HepG2 (cell line): Measurements from ENCODE around the gene HEMK1. TPM values are rescaled to one million over a fixed set of nuclear protein-coding genes. Genes with fewer than 3 reads are reported as not detected.

Experiments used
- DR1 ChIP-seq: sonication (generic); formaldehyde crosslinking; IDR thresholded peaks from 2 replicates; pipeline ENCODE4 v1.8.0; 2021; ENCODE audit warnings: mild to moderate bottlenecking, missing genetic modification reagents, inconsistent platforms
- EEA1 ChIP-seq: sonication (generic); formaldehyde crosslinking; IDR thresholded peaks from 2 replicates; pipeline ENCODE4 v1.5.1; 2020; ENCODE audit warnings: mild to moderate bottlenecking, missing genetic modification reagents, borderline replicate concordance
- FOSL2 ChIP-seq: sonication (generic); formaldehyde crosslinking; IDR thresholded peaks from 2 replicates; pipeline ENCODE4 v1.4.0; 2020; ENCODE audit warnings: missing genetic modification reagents
- FOXO1 ChIP-seq: sonication (generic); formaldehyde crosslinking; IDR thresholded peaks from 2 replicates; pipeline ENCODE4 v1.4.0; 2020; ENCODE audit warnings: missing genetic modification reagents
- JUN ChIP-seq: sonication (generic); formaldehyde crosslinking; IDR thresholded peaks from 2 replicates; pipeline ENCODE4 v1.4.0; 2020; ENCODE audit warnings: mild to moderate bottlenecking, missing genetic modification reagents
- KMT2A ChIP-seq: sonication (generic); formaldehyde crosslinking; IDR thresholded peaks from 2 replicates; pipeline ENCODE4 v1.4.0; 2020; ENCODE audit warnings: missing genetic modification reagents
- PCBP1 ChIP-seq: fragments of 200-400 bp; formaldehyde crosslinking; IDR thresholded peaks from 2 replicates; pipeline ENCODE4 v1.6.1; 2017; ENCODE audit warnings: mild to moderate bottlenecking, low read depth, low read length, borderline replicate concordance
- PTBP1 ChIP-seq: fragments of 200-400 bp; formaldehyde crosslinking; IDR thresholded peaks from 2 replicates; pipeline ENCODE4 v1.6.1; 2018; ENCODE audit warnings: low read length, low read depth; ENCODE audit not compliant: poor library complexity, severe bottlenecking
- YEATS4 ChIP-seq: sonication (generic); formaldehyde crosslinking; IDR thresholded peaks from 2 replicates; pipeline ENCODE4 v1.4.0; 2020; ENCODE audit warnings: missing genetic modification reagents, borderline replicate concordance
- ZNF274 ChIP-seq: sonication (generic); formaldehyde crosslinking; IDR thresholded peaks from 2 replicates; pipeline ENCODE4 v1.5.1; 2020; ENCODE audit warnings: mild to moderate bottlenecking, missing genetic modification reagents
- ZNF644 ChIP-seq: IDR thresholded peaks from 2 replicates; pipeline ENCODE4 v1.6.1; 2016; ENCODE audit warnings: low read depth
- ZNF709 ChIP-seq: sonication (generic); formaldehyde crosslinking; IDR thresholded peaks from 2 replicates; pipeline ENCODE4 v1.5.0; 2020; ENCODE audit warnings: mild to moderate bottlenecking, missing genetic modification reagents
- polyA plus RNA-seq, 8 experiments: library from polyadenylated mRNA; depleted of rRNA in 3 of 8; stranded (reverse) in 7 of 8; unstranded in 1 of 8; fragments of >200 nt; fragmentation: Illumina TruSeq in 4 of 8; extraction: Trizol in 4 of 8; gene quantifications; 2 replicates each; pipeline versions ENCODE4 v1.2.1 to v1.2.3, GENCODE V29; 2011 to 2016; ENCODE audit warnings: low read depth in 4 of 8, missing spikeins in 1 of 8, mixed read lengths in 1 of 8; ENCODE audit not compliant: insufficient read depth in 1 of 8
- total RNA-seq, 5 experiments: library from RNA; depleted of rRNA; stranded (reverse); fragments of >200 nt; fragmentation: Illumina TruSeq; extraction: Trizol; gene quantifications; 2 replicates each; pipeline ENCODE4 v1.2.3, GENCODE V29; 2016; ENCODE audit warnings: low read depth in 1 of 5
- TF ChIP-seq, protein P1 (sequence below): IDR thresholded peaks from 2 replicates; pipeline ENCODE4 v1.6.1; 2018; ENCODE audit warnings: missing genetic modification reagents, mild to moderate bottlenecking, missing compliant biosample characterization
- TF ChIP-seq, protein P2 (sequence below): sonication (generic); formaldehyde crosslinking; IDR thresholded peaks from 2 replicates; pipeline ENCODE4 v1.4.0; 2020; ENCODE audit warnings: missing genetic modification reagents, borderline replicate concordance

Gene HEMK1
- total and polyA plus RNA-seq, 2 of the 13 experiments (the other 11 are each of a cell fraction or from before 2014, with no cell fraction given), result 9.8 to 12.6 TPM

DNA sequence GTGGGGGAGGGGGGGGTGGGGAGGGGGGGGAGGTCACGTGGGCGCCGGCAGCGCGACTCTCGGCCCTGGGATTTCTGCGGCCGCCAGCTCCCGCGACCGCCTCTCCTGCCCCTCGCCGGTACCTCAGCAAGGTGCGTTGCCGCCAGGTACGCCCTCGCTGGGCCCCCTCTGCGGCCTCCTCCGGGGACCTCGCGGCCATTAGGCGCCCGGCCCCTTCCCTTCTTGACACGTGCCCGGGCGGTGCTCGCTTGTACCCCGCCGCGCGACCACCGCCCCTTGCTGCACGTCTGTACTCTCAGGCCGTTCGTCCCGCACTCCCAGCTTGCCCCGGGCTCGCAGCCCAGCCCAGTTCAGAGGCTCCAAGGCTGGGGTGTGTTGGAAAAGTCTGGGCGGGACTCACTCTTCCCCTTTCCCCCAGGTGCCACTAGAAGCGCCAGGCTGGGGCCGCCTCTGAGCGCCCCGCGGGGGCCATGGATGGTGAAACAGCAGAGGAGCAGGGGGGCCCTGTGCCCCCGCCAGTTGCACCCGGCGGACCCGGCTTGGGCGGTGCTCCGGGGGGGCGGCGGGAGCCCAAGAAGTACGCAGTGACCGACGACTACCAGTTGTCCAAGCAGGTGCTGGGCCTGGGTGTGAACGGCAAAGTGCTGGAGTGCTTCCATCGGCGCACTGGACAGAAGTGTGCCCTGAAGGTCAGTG lies 47.9 kb downstream of the HEMK1 start, which contains the start of gene MAPKAPK3 (continued):
- TF ChIP-seq ZNF274 (peak; percentile 67; the same call in 1 of the 2 replicates), DR1 (CRISPR knock-in tag) (peak; percentile 22; the same call in 1 of the 2 replicates), EEA1 (CRISPR knock-in tag) (0 out of 2 replicates have a peak, but pooled peaks have one; percentile 25), ZNF709 (0 out of 2 replicates have a peak, but pooled peaks have one; percentile 30), FOXO1 (no peak), KMT2A (CRISPR knock-in tag) (0 out of 2 replicates have a peak, but pooled peaks have one; percentile 13), PCBP1 (peak; percentile 92; the same call in 1 of the 2 replicates), FOSL2 (CRISPR knock-in tag) (no peak), YEATS4 (CRISPR knock-in tag) (peak; percentile 46; the same call in 1 of the 2 replicates), ZNF644 (no peak), PTBP1 (no peak), JUN (CRISPR knock-in tag) (no peak)
- TF ChIP-seq, protein P1, sequence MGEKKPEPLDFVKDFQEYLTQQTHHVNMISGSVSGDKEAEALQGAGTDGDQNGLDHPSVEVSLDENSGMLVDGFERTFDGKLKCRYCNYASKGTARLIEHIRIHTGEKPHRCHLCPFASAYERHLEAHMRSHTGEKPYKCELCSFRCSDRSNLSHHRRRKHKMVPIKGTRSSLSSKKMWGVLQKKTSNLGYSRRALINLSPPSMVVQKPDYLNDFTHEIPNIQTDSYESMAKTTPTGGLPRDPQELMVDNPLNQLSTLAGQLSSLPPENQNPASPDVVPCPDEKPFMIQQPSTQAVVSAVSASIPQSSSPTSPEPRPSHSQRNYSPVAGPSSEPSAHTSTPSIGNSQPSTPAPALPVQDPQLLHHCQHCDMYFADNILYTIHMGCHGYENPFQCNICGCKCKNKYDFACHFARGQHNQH (CRISPR knock-in tag), result no peak
- TF ChIP-seq, protein P2, sequence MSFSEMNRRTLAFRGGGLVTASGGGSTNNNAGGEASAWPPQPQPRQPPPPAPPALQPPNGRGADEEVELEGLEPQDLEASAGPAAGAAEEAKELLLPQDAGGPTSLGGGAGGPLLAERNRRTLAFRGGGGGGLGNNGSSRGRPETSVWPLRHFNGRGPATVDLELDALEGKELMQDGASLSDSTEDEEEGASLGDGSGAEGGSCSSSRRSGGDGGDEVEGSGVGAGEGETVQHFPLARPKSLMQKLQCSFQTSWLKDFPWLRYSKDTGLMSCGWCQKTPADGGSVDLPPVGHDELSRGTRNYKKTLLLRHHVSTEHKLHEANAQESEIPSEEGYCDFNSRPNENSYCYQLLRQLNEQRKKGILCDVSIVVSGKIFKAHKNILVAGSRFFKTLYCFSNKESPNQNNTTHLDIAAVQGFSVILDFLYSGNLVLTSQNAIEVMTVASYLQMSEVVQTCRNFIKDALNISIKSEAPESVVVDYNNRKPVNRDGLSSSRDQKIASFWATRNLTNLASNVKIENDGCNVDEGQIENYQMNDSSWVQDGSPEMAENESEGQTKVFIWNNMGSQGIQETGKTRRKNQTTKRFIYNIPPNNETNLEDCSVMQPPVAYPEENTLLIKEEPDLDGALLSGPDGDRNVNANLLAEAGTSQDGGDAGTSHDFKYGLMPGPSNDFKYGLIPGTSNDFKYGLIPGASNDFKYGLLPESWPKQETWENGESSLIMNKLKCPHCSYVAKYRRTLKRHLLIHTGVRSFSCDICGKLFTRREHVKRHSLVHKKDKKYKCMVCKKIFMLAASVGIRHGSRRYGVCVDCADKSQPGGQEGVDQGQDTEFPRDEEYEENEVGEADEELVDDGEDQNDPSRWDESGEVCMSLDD (CRISPR knock-in tag), result no peak; the same call in 1 of the 2 replicates
